SK-N-DZ (cell line): ENCODE data around the gene ATP13A4.

Experiments
- DNase-seq: peaks from one replicate; pipeline ENCODE4 v3.0.0-alpha.2; 2015; ENCODE audit warnings: low spot score

The ATP13A4 gene

GRCh38 chr3:193496658-193497057 lies 58.0 kb downstream of the ATP13A4 start:
- DNase-seq, result no peak

- no peak for DNase-seq
Observed at GRCh38 chr3:193491026-193491425, 63.7 kb downstream of the ATP13A4 start.

- no peak for DNase-seq
Observed at GRCh38 chr3:193490580-193490979, 64.1 kb downstream of the ATP13A4 start.

GRCh38 chr3:193489949-193490348 lies 64.7 kb downstream of the ATP13A4 start:
- DNase-seq, result no peak

GRCh38 chr3:193488741-193489140 lies 66.0 kb downstream of the ATP13A4 start:
- DNase-seq, result no peak

- no peak for DNase-seq
Observed at GRCh38 chr3:193483988-193484539, 70.6 kb downstream of the ATP13A4 start.

GRCh38 chr3:193481436-193481835 lies 73.3 kb downstream of the ATP13A4 start:
- no peak for DNase-seq

GRCh38 chr3:193474446-193474845 lies 80.2 kb downstream of the ATP13A4 start:
- no peak for DNase-seq

- DNase-seq, result no peak
Observed at GRCh38 chr3:193470710-193471109, 84.0 kb downstream of the ATP13A4 start.

- no peak for DNase-seq
Observed at GRCh38 chr3:193465992-193466608, 88.6 kb downstream of the ATP13A4 start.

- DNase-seq, result no peak
Observed at GRCh38 chr3:193464889-193465288, 89.8 kb downstream of the ATP13A4 start.

- no peak for DNase-seq
Observed at GRCh38 chr3:193457526-193457925, 97.2 kb downstream of the ATP13A4 start.

GRCh38 chr3:193452338-193452737 lies 102.4 kb downstream of the ATP13A4 start:
- no peak for DNase-seq

GRCh38 chr3:193451902-193452301 lies 102.8 kb downstream of the ATP13A4 start:
- no peak for DNase-seq

- no peak for DNase-seq
Observed at GRCh38 chr3:193446965-193447602, 107.6 kb downstream of the ATP13A4 start.

- no peak for DNase-seq
Observed at GRCh38 chr3:193439423-193439822, 115.3 kb downstream of the ATP13A4 start.

GRCh38 chr3:193418576-193419373 lies 135.9 kb downstream of the ATP13A4 start:
- no peak for DNase-seq

GRCh38 chr3:193416629-193417028 lies 138.1 kb downstream of the ATP13A4 start:
- DNase-seq, result no peak

GRCh38 chr3:193407688-193408087 lies 147.0 kb downstream of the ATP13A4 start:
- DNase-seq, result no peak

- DNase-seq, result no peak
Observed at GRCh38 chr3:193407112-193407511, 147.6 kb downstream of the ATP13A4 start.

- no peak for DNase-seq
Observed at GRCh38 chr3:193403307-193403706, 151.4 kb downstream of the ATP13A4 start.

GRCh38 chr3:193400304-193400703 lies 154.4 kb downstream of the ATP13A4 start:
- no peak for DNase-seq
